ENCODE measurements around the gene CABP7. TPM values are rescaled to one million over a fixed set of nuclear protein-coding genes. Genes with fewer than 3 reads are reported as not detected.
A peak's percentile ranks its signal among the peaks of the same experiment; 100 is the strongest.

CABP7 gene
- total RNA-seq, 1 experiment from 2014 or later, result not detected

DNA sequence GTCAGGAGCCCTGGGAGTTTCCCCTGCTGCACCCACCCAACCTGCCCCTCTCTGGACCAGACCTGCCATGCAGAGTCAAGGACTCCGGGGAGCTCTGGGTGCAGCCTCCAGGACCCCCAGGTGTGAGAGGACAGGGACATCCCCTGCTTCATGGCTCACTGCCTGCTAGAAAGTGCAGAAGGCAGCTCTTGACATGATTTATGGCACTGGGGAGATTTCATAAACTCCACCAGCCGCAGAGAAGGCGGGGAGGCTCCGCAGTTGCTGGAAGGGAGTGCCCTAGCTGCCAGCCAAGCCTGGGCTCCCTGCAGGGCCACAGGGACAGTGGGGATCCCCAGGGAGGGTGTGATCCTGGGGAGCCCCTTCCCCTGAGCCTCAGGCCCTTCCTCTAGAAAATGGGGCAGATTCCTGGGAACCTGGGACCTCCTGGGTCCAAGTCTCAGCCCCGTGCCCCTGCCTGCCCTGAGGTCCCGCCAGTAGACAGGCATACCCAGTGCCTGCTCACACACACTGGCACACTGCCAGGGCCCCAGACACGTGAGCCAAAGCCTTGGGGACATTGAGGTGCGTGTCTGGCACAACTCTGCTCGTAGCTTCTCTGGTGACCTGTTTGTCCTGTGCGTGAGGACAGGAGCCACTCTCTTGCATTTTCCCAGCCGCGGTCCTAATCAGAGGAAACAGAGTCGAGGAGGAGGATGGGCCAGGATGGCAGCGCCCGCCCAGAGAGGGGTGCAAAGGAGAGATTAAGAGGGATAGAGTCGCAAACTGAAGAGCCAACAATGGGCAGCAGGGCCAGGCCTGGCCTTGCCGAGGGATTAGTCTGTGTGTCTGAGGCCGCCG lies 13.8 kb downstream of the CABP7 start:
- Histone ChIP-seq H3K9me3 (no peaks in the 10 kb centered on the region), H3K4me3 (no peak overlapping the region)
- no peak for DNase-seq

DNA sequence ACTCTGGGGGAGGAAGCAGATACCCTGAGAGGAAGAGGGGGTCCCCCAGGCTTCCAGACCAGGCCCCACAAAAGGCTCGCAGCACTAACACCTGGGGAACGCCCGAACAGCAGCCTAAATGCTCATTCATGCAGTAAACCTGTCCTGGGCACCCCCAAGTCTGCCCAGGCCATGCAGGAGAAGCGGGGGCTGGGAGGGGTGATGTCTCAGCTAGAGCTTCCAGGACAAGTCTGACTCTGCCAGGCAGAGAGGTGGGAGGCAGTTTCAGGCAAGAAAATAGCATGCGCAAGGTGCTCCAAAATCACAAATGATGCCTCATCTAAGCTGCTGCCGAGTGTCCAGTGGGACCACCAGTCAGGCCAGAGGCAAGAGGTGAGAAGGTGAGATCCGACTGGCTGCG lies 14.6 kb downstream of the CABP7 start:
- no peaks in the 10 kb centered on the region for H3K27me3 ChIP-seq
- H3K9me3 ChIP-seq, result no peaks in the 10 kb centered on the region
- no peak for DNase-seq
- no peaks in the 10 kb centered on the region for H3K36me3 ChIP-seq
- H3K4me3 ChIP-seq, result no peak overlapping the region

More for the DNA sequence above, 13.8 kb downstream of the CABP7 start:
- H3K27me3 ChIP-seq, result no peaks in the 10 kb centered on the region
- H3K36me3 ChIP-seq, result no peaks in the 10 kb centered on the region

DNA sequence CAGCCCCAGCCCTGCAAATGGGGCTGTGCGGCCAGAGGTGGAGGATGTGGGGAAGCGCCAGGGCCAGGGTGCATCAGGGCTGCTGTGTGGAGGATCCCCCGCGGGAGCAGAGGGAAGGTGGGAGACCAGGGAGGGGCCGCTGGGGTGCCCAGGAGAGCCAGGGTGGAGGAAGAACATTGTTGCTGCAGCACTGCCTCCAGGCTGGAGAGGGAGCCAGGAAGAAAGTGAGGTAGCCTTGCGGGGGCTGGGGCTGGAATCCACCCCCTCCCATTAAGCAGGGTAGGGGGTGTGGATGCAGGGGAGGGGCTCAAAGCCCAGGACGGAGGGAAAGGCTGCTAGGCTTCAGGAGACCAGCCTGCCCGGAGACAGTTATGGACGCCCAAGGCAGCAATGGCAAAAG lies 15.0 kb downstream of the CABP7 start:
- Histone ChIP-seq H3K36me3 (no peaks in the 10 kb centered on the region), H3K9me3 (no peaks in the 10 kb centered on the region), H3K4me3 (no peak overlapping the region), H3K27me3 (no peaks in the 10 kb centered on the region)
- no peak for DNase-seq

DNA sequence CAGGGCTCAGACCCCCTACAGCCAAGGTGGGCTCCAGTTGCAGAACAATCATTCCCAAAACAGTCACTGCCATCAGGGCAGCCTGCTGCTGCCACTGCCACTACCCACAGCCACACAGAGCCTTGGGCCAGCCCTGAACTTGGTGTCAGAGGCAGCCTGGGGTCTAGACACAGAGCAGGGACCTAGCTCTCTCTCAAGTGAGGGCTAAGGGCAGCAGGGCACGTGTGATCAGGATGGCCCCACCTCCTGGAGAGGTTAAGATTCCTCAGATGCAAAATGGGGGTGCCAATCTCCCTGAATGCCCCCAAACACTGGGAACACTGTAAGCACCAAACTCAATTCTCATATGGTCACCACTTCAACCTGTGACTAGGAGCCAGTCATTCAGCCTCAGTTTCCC lies 15.6 kb downstream of the CABP7 start:
- H3K27me3 ChIP-seq, result no peaks in the 10 kb centered on the region
- H3K4me3 ChIP-seq, result no peak overlapping the region
- no peaks in the 10 kb centered on the region for H3K36me3 ChIP-seq
- DNase-seq, result no peak
- H3K9me3 ChIP-seq, result no peaks in the 10 kb centered on the region

DNA sequence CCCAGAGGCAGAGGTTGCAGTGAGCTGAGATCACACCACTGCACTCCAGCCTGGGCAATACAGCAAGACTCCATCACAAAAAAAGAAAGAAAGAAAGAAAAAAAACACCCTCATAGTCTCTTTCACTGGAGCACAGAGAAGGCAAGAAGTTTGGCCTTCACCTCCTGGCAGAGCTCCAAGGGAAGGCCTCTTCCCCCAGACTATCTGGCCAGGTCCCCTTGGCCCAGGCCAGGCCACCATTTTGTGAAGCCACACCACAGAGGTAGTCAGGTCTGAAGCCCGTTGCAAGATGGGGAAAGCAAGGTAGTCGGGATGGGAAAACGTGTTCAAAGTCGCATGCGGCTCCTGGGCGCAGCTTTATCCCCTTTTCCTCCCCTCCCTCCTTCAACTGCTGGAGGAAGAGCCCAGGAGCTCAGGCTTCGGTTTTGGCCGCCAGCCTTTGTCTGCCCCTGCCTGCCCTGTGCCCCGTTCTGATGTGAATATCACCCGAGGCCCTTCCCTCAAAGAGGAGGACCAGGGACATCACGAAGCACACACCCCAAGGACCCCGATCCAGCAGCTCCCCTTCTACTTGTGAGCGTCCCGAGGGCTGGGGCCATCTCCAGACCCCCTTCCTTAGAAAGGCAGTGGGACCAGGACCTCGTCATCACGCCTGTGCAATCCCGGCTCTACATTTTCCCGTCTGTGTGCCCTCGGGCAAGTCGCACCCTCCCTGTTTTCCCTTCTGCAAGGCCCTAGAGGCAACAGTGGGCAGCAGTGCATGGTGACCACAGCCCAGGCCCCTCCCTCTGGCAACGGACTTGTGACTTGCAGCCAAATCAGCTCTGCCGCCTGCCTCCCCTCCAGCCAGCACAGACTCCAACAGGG lies 17.7 kb downstream of the CABP7 start:
- no peaks in the 10 kb centered on the region for H3K9me3 ChIP-seq
- H3K27me3 ChIP-seq, result no peaks in the 10 kb centered on the region
- no peak overlapping the region for H3K4me3 ChIP-seq
- DNase-seq, result no peak
- H3K36me3 ChIP-seq, result no peaks in the 10 kb centered on the region

DNA sequence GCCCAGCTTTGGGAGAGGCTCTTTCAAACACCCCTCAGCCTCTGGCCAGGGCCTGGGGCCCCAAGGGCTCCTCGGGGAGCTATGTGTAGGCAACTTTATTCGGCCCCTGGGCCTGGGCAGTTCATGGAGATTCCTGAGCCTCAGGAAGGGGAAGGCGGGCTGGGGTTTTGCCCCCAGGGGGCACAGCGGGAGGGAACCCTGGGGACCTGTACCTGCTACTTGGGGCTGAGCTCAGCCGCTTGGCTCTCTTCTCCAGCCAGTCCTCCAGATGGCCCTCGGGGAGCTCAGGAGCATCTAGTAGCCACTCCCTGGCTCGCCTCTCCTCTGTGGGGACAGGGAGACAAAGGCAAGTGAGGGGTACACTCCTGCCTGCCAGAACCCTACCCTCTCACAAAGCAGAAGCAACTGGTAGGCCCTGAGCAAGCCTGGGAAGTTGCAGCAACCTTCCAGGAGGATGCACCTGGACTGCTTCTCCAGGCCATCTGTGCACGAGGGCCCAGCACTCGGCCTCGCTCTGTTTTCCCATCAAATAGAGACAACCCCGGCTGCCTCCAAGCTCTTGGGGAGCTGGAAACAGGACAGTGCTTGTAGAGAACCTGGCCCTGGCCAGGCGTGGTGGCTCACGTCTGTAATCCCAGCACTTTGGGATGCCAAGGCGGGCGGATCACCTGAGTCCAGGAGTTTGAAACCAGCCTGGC lies 18.5 kb downstream of the CABP7 start:
- Histone ChIP-seq H3K27me3 (no peaks in the 10 kb centered on the region), H3K36me3 (no peaks in the 10 kb centered on the region), H3K9me3 (no peaks in the 10 kb centered on the region), H3K4me3 (no peak overlapping the region)
- no peak for DNase-seq

DNA sequence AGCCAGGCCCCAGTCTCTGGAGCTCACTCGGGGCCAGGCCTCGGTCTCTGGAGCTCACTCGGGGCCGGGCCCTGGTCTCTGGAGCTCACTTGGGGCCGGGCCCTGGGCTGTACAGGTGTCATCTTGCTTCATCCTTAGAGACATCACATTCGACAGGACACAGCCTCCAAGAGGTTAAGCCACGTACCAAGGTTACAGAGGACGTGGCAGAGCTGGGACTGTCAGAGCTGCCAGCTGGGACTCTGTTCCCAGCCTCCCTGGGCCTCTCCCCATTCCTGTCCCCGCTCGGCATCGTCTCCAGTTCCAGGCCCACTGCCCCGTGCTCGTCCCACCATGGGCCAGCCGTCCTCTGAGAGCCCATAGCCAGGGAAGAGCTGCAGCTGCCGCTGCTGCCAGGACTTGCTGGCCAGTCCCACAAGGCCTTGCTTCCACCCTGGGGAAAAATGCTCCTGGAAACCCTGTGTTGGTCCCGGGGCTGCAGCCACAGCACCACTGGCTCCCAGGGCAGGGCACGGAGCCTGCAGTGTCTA lies 19.6 kb downstream of the CABP7 start:
- no peak for DNase-seq
- no peak overlapping the region for H3K4me3 ChIP-seq
- no peaks in the 10 kb centered on the region for H3K9me3 ChIP-seq
- H3K36me3 ChIP-seq, result no peaks in the 10 kb centered on the region
- H3K27me3 ChIP-seq, result no peaks in the 10 kb centered on the region

DNA sequence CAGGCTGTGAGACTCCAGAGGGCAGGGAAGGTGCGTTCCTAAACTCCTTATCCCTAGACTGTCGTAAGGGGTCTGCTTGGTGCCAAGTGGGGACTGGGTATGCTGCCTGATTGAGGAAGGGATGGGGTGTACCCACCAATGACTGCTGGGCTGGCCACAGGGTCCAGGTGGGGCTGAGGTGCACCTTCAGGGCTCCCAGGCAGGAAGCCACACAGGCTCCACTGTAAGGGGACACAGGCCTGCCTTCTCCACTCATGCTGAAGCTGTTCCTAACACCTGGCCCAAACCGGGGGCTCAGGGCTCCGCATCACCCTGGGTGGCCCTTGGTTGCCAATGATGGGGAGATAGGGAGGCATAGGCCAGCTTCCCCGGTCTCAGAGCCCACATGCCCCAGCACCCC lies 20.4 kb downstream of the CABP7 start:
- no peak for DNase-seq
- Histone ChIP-seq H3K36me3 (no peaks in the 10 kb centered on the region), H3K4me3 (no peak overlapping the region)

DNA sequence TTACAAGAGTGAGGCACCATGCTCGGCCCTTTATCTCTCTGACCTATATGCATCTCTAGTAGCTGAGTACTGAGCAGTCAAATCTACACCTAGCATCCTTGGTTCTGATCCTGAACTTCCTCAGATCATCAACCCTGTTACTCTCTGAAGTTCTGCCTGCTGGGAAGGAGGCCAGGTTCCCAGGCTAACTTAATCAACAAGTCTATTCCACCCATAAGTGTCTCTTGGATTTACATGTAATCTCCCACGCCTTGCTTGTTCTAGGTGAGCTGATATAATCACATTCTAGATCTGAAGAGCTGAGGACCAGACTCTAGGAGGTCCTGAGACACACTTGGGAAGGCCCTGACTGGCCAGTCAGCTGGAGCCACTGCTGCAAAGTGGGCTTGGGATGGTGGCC lies 22.1 kb downstream of the CABP7 start:
- Histone ChIP-seq H3K4me3 (no peak overlapping the region), H3K36me3 (no peaks in the 10 kb centered on the region), H3K27me3 (no peaks in the 10 kb centered on the region), H3K9me3 (no peaks in the 10 kb centered on the region)
- no peak for DNase-seq

More for the DNA sequence above, 20.4 kb downstream of the CABP7 start:
- Histone ChIP-seq H3K9me3 (no peaks in the 10 kb centered on the region), H3K27me3 (no peaks in the 10 kb centered on the region)

DNA sequence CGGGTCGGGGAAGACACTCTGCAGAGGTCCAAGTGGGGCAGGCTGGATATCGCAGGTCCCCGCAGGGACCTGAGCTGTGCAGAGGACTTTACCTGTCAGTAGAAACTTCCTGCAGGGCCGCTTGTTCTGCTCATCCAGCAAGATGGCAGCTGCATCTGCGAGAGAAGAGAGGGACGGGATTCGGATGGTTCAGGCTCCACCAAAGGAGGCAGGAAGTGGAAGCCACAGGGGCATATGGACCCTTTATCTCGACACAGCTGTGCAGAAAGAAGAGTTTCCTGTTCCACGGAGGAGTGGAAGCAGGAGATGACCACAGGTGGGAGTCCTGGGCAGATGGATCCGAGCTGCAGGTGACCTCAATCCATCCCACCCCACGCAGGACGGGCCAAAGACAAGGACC lies 22.5 kb downstream of the CABP7 start:
- no peaks in the 10 kb centered on the region for H3K36me3 ChIP-seq
- H3K27me3 ChIP-seq, result no peaks in the 10 kb centered on the region
- no peak overlapping the region for H3K4me3 ChIP-seq
- no peaks in the 10 kb centered on the region for H3K9me3 ChIP-seq
- DNase-seq, result no peak

DNA sequence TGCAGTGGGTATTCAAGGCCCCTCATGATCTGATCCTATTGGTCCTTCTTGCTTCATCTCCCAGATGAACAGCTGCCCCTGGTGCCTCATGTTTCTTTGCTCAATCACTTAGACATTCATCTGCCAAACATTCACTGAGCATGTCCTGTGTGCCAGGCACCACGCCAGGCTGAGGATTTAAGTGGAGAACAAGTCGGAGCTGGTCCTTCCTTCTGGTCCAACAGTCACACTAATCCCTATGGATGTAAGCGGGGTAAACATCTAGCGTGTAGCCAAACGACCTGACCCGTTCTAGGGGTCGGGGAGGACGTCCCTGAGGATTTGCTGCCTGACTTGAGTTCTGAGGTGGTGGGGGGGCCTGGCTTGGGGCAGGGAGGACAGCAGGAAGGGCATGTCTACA lies 25.1 kb downstream of the CABP7 start:
- peak; percentile 95 for DNase-seq
- no peaks in the 10 kb centered on the region; the same call in 1 of the 2 replicates for H3K36me3 ChIP-seq
- no peaks in the 10 kb centered on the region for H3K9me3 ChIP-seq
- no peak overlapping the region for H3K4me3 ChIP-seq
- H3K27me3 ChIP-seq, result no peaks in the 10 kb centered on the region

DNA sequence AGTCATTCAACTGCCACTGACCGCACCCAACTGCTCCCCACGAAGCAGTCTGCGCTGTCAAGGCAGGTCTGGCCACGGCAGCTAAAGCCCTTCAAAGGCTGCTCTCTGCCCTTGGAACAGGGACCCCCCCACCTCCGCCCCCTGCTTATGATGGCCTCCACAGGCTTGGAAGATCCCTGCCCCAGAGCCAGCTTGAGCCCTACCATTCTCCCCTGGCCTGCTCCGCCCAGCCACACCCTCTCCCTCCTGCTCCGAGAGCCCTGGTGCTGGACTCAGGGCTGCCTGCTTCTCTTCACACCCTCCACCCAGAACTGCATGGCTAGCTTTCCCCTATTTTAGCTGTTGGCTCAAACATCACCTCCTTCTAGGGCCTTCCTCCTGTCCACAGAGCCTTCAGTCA lies 28.0 kb downstream of the CABP7 start:
- Histone ChIP-seq H3K4me3 (no peak overlapping the region), H3K27me3 (no peaks in the 10 kb centered on the region), H3K9me3 (no peaks in the 10 kb centered on the region), H3K36me3 (no peaks in the 10 kb centered on the region; the same call in 1 of the 2 replicates)
- no peak for DNase-seq

DNA sequence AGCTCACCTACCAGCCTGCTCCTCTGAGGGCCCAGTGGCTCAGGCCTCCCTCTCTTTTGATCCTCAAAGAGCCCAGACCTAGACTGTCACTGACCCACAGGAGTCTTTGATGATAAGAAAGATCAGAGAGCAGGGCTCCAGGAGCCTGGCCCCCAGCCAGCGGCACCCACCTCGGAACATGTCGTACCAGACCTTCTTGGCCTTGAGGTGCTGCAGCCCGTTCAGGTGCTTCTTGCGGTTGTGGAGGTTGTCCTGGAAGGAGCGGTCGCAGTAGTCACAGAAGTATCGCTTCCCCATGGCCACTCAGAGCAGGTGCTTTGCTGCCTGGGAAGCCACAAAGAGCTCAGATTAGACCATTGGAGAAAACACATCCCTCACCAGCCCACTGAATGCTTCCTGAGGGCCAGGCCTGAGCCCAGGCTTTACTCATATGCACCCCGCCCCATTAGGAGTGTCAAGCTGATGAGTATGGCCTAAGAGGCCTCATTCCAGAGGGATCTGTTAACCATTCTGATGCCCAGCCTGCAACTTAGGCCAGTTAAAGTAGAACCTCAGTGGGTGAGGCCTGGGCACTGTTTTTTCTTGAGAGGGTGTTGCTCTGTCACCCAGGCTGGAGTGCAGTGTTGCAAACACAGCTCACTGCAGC lies 28.6 kb downstream of the CABP7 start:
- DNase-seq, result peak; percentile 16
- H3K4me3 ChIP-seq, result no peak overlapping the region

DNA sequence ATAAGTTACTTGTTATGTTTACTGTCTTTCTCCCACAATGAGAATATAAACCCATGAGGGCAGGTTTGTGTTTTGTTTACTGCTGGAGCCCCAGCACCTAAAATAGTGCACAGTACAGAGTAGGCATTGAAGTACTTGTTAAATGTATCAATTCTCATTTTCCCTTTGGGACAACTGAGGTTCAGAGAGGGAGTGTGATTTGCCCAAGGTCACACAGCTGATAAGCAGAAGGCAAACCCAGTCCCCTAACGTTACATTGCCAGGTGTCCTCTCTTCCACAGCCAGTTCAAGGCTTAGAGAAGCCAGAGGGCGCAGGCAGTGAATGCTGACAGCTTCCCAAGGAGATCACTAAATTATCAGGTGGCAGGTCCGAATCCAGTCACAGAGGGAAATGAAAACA lies 30.2 kb downstream of the CABP7 start:
- no peaks in the 10 kb centered on the region; the same call in 1 of the 2 replicates for H3K36me3 ChIP-seq
- no peak overlapping the region for H3K4me3 ChIP-seq
- DNase-seq, result no peak
- H3K9me3 ChIP-seq, result no peaks in the 10 kb centered on the region
- H3K27me3 ChIP-seq, result no peaks in the 10 kb centered on the region

More for the DNA sequence above, 28.6 kb downstream of the CABP7 start:
- no peaks in the 10 kb centered on the region for H3K9me3 ChIP-seq
- no peaks in the 10 kb centered on the region; the same call in 1 of the 2 replicates for H3K36me3 ChIP-seq
- no peaks in the 10 kb centered on the region for H3K27me3 ChIP-seq

DNA sequence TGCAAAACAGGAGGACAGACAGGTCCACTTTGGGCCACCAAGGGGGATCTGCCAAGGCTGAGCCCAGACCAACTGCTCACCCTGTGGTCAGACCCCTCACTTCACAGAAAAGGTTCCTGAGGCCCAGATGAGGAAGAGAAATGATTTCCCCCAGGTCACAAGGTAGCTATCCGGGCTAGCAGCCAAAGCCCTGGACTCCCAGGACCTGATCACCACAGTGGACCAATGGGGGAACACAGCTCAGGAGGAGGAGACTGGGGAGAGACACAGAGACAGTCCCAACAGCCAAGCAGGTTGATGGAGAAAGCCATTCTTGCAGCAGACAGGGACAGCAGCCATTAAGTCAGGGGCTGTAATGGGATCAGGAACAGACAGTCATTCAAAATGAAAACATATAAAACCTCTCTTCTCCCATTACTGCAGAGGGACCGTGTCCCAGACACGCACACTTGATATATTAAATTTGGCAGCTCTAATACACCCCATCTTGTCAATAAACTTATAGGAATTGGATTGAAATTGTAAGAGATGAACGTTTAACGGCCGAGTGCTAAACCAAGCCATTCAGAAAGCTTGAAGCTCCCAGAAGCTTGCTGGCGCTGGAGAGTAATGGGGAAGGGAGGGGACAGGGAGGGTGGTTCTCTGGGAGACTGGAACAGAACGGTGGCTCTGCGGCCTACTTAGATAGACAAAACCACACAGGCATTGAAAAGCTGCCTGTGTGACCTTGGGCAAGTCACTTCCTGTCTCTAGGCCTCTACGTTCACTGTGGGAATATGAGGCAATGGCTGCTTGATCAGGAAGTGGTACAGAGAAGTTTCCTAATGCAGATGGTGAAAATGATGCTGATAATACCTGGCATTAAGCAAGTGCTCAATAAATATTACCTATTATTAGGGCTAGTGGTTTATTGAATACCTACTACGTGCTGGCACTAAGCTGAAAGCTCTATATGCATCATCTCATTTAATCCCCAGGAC lies 31.0 kb downstream of the CABP7 start:
- H3K4me3 ChIP-seq, result no peak overlapping the region
- DNase-seq, result no peak
- H3K36me3 ChIP-seq, result no peaks in the 10 kb centered on the region; the same call in 1 of the 2 replicates
- H3K9me3 ChIP-seq, result no peaks in the 10 kb centered on the region
- no peaks in the 10 kb centered on the region for H3K27me3 ChIP-seq

Measured in MG63 (cell line).